Choroid plexus epithelial cell (primary cell): ENCODE results near the gene ATF7.
"Not testable (repeated sequence)": the region's sequence is repeated elsewhere in the genome, so short reads cannot be mapped to it uniquely, and the experiment has no call there.

Experiments used
- DNase-seq: peaks from one replicate; pipeline ENCODE4 v3.0.0-alpha.2; 2010; ENCODE audit warnings: low read depth
- H3K4me3 ChIP-seq: 2 replicates; pipeline ENCODE4 v1.5.1; 2011; ENCODE audit warnings: low read depth, mild to moderate bottlenecking, control low read depth, low read length, moderate library complexity
- TF ChIP-seq, protein P1 (sequence below): conservative IDR thresholded peaks from 2 replicates; pipeline ENCODE4 v1.5.1; 2011; ENCODE audit warnings: low read depth, mild to moderate bottlenecking, control low read depth, inconsistent platforms, low read length, moderate library complexity

The ATF7 gene

DNA sequence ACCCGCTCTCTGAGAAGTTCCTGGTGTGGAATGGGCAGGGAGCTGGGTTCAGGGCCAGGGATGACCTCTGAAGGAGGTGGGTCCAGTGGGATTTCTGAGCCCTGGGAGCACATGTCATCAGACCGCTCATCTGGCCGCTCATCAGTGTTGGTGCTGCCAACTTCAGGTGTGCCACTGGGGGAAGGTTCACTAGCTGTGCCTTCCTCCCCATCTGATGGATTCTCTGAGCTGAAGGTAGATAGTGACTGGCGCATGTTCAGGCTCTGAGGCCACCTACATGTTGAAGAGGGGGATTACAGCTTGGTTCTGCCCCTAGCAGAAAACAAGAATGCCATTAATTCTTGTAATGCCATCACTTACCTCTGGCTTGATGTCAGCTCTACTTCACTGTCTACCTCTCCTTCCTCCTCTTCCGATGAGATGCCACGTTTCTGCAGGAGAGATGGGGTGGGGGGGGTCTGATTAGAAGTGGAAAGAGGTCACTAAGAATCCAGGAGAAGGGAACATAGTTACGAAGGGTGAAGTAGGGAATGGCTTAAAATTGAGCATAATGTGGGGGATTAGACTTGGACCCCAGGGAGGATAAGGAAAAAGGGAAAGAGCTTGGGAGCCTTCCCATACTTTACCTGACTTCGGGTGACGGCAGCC lies 144.1 kb downstream of the ATF7 start:
- DNase-seq, result peak; percentile 67
- no peak overlapping the region for H3K4me3 ChIP-seq
- TF ChIP-seq, protein P1, sequence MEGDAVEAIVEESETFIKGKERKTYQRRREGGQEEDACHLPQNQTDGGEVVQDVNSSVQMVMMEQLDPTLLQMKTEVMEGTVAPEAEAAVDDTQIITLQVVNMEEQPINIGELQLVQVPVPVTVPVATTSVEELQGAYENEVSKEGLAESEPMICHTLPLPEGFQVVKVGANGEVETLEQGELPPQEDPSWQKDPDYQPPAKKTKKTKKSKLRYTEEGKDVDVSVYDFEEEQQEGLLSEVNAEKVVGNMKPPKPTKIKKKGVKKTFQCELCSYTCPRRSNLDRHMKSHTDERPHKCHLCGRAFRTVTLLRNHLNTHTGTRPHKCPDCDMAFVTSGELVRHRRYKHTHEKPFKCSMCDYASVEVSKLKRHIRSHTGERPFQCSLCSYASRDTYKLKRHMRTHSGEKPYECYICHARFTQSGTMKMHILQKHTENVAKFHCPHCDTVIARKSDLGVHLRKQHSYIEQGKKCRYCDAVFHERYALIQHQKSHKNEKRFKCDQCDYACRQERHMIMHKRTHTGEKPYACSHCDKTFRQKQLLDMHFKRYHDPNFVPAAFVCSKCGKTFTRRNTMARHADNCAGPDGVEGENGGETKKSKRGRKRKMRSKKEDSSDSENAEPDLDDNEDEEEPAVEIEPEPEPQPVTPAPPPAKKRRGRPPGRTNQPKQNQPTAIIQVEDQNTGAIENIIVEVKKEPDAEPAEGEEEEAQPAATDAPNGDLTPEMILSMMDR, result peak; percentile 47

GRCh38 chr12:53481458-53481857 lies 144.7 kb downstream of the ATF7 start:
- H3K4me3 ChIP-seq, result not testable (repeated sequence)
- peak; percentile 70 for DNase-seq

DNA sequence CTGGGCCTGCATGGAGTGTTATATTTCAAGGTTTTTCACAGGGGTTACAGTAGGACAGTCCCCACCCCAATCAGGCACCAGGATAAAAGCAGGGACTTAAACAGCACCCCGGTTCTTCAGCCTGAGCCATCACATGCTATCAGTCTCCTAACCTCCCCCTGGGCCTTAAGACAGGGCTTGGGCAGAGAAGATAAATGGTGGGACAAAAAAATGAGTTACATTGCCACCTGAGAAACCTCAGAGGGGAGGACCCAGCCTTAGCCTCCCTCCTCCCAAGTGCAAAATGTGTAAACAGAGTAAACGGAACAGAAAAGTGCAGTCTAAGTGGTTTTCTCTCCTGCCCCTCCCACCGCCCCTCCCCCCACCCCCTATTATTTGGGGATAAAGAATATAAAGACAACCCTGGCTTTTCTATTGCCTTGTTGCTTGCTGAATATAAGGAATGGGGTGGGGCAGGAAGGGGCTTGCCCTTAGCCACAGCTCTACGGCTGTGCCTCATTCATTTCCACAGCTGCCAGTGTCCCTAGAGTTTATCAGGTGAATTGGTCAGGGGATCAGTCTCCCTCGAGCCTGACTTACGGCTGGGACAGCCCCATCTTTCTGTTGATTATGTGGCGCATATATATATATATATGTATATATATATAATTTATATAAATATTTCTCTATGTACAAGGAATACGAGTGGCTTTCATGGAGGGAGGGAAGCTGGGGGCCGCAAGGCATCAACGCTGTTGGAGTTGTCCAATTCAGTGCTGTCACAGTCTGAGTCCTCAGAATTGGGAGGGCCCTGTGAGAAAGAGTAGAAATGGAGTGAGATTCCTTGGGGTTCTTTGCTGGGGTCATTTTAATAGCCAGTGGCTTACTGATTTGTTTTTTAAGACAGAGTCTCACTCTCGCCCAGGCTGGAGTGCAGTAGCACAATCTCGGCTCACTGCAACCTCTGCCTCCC lies 145.4 kb downstream of the ATF7 start:
- TF ChIP-seq, protein P1, result no peak
- no peak overlapping the region for H3K4me3 ChIP-seq
- no peak for DNase-seq

GRCh38 chr12:53479331-53479730 lies 146.9 kb downstream of the ATF7 start:
- H3K4me3 ChIP-seq, result no peak overlapping the region
- no peak for DNase-seq
- TF ChIP-seq, protein P1, result no peak

- no peak for DNase-seq
- H3K4me3 ChIP-seq, result no peak overlapping the region
- TF ChIP-seq, protein P1, result no peak
Observed at GRCh38 chr12:53478865-53479264, 147.3 kb downstream of the ATF7 start.

- TF ChIP-seq, protein P1, result peak; percentile 48
- no peak overlapping the region for H3K4me3 ChIP-seq
- no peak for DNase-seq
Observed at GRCh38 chr12:53476769-53477209, 149.4 kb downstream of the ATF7 start.

DNA sequence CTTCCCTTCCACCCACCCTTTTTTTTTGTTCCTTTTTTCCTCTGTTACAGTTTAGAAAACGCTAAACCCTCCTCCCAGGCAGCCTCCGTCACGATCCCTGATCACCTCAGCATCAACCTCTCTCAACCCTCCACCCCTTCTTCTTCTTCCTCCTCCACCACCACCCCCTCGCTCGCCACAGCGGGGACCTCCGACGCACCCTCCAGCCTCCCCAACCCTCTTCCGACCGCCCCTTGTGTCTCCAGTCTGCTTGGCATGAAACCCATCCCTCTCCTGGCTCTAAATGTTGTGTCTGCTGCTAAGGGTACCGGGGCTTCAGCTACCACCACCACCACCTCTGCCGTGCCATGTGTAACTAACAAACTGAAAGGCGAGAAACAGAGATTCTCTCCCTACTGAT lies 151.4 kb downstream of the ATF7 start:
- DNase-seq, result no peak
- TF ChIP-seq, protein P1, result no peak
- H3K4me3 ChIP-seq, result no peak overlapping the region
